NCI-H524 treated with DMSO at 0.1 percent for 48 hours (cell line): Measurements from ENCODE around the gene FBXO10.
"Not testable (repeated sequence)": the region's sequence is repeated elsewhere in the genome, so short reads cannot be mapped to it uniquely, and the experiment has no call there.

ENCODE experiments used
- DNase-seq: peaks from one replicate; lab custom pipeline; 2025; lab: John Stamatoyannopoulos, UW

FBXO10 gene

DNA sequence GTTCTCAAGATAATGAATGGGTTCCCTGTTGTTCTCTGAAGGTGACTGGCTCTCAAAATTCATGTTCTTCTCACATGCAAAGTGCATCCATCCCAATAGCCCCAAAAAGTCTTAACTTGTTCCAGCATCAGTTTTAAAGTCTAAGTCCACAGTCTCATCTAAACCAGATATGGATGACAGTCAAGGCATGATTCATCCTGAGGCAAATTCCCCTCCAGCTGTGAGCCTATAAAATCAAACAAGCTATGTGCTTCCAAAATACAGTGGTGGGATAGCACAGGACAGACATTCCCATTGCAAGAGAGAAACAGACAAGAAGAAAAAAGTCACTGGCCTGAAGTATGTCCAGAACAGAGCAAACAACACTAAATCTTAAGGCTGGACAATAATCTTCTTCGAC, 25.4 kb downstream of the FBXO10 start:
- no peak for DNase-seq

DNA sequence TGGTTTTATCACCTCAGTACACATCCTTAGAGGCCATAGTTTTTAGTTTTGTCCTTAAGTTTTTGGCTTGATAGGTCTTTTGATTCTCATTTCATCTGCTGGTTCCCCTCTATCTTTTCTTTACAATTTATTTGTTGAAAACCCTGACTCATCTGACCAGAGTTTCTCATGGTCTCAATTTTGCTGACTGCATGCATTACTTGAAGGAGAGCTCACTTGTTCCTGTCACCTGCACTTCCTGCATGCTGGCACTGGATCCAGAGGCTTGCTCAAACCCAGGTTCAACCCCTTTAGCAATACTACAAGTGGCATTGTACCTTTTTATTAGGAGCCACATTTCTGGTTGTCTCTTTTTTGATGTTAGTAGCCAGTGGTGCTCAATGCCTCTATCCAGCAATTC, 26.7 kb downstream of the FBXO10 start:
- no peak for DNase-seq

DNA sequence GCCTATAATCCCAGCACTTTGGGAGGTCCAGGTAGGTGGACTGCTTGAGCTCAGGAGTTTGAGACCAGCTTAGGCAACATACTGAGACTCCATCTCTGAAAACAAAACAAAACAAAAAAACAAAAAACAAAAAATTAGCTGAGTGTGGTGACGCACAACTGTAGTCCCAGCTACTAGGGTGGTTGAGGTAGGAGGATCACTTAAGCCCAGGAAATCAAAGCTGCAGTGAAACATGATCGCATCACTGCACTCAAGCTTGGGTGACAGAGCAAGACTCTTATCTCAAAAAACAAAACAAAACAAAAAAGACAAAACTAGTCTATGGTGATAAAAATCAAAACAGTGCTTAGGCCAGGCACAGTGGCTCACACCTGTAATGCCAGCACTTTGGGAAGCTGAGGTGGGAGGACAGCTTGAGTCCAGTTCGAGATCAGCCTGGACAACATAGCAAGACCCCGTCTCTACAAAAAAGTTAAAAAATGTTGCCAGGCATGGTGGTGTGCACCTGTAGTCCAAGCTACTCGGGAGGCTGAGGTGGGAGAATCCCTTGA, 28.8 kb downstream of the FBXO10 start:
- no peak for DNase-seq

DNA sequence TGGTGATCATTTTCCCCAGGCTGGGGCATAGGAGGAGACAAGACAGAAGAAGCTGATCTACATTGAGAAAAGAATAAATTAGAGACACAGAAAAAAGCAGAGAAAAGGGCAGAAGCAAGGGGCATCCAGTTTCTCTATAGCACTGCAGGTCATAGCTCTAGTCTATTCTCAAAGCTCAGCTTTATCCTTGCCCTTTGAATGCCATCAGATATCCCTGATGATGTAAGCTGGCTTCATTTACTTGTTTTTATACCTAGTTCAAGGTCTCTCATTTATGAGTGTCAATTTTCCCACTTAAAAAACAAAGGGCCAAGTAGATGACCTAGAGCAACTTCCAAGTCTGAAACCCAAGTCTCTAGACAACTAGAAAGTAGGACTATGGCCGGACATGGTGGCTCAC, 32.7 kb downstream of the FBXO10 start:
- DNase-seq, result no peak

DNA sequence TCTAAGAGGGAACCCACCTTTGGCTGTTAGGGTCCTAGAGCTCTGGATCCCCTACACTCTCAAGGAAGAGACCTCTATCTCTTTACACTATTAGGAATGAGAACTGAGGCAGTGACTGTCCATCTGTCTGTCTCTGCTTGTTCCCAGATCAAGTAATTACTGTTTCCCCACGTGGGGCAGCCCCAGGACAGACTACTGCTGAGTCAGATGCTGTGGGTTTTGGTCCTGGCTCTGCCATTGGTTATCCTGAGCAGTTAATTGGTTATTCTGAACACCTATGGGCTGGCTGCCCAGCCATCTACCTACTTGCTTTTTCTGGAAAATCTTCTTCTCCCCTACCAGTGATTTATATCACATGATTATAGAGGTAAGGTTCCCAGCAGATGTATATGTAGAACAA, 33.3 kb downstream of the FBXO10 start:
- no peak for DNase-seq

DNA sequence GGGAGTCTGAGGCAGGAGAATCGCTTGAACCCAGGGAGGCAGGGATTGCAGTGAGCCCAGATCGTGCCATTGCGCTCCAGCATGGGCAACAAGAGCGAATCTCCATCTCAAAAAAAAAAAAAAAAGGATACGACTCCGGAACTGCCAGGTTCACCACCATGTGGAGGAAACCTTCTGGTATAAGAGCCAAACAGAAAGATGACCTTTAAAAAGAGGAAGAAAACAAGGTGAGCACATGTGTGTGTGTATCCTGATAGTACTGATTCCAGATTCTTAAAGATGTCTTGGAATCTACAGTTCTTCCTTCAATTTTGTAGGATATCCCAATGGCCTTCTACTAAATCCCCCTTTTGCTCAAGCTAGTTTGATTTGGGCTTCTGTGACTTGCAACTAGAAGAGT, 33.7 kb downstream of the FBXO10 start:
- no peak for DNase-seq

DNA sequence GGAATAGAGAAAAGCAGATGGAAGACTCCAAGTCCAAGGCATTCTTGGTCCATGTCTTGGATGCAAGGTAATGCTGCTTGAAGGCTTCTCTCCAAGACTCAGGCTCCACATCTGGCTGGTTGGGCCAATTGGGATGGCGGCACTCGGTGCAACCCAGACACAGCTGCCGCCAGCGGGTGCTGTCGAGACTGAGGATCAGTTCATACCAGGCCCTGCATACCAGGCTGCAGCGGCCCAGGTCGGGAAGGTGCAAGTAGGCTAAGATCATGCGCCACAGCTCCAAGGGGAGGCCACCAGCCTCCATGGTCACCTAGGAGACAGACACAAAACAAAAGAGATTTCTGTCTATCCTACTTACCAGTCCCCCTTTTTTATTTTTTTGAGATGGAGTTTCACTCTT, 34.7 kb downstream of the FBXO10 start:
- DNase-seq, result no peak

DNA sequence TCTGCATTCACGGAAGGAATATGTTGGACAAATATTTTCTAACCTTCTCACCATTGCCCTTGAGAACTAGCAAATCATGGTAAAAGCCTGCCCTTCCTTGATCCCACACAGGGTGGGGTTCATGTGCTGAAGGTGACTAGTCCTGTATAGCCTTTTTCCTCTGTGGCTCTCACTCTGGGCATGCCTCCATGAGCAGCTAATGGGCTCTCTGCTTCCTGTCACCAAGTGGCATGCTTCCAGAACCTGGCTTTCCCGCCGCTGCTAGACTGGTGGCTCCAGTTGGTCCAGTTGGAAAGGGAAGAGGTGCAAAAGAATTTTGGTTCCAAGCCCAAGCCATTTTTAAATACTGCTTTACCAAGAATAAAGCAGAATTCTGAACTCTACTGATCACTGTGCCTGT, 35.5 kb downstream of the FBXO10 start:
- no peak for DNase-seq

DNA sequence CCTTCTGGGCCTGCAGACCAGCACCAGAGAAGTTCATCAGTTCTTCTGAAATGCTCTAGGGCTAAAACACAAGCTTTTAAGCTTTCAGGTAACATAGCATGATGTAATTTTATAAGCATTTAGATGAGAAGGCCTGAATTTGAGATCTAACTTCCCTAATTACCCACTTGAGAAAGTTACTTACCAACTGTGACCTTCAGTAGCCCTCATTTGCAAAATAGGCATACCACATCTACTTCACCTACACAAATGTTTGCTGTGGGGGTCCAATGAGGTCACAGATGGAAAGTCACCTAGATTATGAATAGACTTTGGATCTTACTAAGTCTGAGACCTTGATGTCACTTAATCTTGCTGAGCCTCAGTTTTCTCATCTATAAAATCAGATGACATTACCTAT, 36.5 kb downstream of the FBXO10 start:
- no peak for DNase-seq

DNA sequence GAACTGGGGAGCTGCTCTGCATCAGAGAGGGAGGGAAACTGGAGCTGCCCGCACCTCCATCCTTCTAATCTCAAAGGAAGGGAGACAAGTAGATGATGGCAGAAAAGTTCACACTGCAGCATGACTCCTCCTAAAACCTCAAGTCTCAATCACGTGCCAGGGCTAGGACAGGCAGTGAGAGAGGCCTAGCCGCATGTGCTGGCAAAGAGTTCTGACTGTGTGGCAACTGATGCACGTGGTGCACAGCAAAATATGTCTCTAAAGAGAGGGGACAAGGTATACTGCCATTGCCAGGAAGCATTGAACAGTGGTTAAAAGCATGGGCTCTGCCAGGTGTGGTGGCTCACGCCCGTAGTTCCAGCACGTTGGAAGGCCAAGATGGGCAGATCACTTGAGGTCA, 38.1 kb downstream of the FBXO10 start:
- DNase-seq, result no peak

DNA sequence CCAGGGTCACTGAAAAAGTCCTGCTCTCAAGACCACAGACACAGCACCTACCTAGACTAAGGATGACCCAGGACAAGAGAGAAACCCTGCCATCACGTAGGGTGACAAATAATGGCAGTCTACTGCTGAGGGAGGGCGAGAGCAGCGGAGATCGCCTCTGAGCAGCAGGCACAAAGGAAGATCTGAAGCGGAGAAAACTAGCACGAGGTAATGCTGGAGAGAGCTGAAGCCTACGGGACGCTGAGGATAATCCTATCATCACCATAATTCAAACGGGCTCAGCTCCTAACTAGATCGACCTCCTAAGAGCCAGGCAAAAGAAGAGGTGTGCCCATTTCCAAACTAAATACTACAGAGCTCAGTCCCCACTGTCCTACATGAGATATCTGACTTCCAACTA, 41.3 kb downstream of the FBXO10 start:
- DNase-seq, result no peak

DNA sequence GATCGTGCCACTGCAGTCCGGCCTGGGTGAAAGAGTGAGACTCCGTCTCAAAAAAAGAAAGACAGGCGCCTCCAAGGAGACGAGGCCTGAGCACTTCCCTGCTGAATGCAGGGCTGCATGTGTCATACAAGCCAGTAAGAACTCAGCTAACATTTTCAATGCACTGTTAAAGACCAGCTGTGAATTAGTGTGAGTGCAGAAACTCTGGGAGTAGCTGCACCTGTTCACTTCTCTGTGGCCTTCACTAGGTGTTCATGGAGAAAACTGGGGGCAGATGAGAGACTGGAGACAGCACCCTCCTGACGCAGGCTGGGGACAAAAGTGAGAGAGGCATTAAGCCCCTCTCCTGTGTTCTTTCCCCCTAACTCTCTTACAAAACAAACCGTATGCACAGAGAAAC, 41.8 kb downstream of the FBXO10 start:
- no peak for DNase-seq

DNA sequence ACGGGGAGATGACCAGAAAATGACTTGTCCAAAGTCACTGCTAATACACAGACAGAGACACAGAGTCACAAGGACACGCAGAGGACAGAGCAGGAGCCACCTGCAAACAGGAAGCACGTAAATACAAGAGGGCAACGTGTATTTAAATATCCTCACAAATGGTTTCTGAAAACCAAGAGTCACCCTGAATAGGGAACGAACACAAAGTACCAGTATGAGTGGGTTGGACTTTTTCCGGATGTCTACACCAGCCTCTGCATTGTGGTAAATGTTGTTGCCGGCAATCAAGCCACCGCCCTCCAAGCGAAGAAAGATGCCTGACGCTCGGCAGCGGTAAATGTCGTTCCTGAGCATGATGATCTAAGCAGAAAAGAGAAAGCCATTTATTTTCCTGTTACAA, 44.5 kb downstream of the FBXO10 start:
- DNase-seq, result no peak

DNA sequence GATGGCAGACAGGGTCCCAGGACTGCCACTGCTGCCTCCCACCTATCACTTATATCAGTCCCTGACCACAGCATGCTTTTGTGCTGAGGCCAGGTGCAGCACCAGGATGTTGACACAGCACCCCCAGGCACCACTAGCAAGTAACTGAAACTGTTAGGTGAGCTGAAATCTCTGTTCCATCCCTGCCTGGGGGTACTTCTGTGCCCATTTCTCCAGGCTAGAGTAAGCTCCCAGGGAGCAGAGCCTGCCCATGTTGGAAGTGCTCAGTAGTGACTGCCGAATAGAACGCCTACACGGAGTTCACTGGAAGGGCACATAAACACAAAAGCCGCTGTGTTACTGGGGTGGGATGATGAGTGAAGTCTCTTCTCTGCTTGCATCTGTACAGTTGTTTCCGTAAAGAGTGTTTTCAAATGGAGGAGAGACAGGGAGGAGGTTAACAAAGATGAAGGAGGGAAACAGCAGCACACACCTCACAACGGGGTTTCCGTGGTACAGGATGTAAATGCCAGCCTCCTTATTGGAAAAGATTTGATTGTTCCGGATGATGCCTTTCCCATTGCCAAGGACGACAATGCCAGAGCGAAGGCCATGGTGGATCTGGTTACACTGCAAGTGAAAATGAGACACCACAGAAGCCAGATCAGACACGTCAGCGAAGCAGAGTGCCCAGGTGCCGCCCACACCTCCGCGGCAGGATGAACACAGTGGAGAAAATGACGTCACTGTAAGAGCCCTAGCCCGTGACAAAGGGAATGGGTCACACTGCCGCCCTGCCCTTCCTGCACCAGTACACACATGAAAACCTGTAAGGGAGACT, 47.3 kb downstream of the FBXO10 start:
- DNase-seq, result no peak

DNA sequence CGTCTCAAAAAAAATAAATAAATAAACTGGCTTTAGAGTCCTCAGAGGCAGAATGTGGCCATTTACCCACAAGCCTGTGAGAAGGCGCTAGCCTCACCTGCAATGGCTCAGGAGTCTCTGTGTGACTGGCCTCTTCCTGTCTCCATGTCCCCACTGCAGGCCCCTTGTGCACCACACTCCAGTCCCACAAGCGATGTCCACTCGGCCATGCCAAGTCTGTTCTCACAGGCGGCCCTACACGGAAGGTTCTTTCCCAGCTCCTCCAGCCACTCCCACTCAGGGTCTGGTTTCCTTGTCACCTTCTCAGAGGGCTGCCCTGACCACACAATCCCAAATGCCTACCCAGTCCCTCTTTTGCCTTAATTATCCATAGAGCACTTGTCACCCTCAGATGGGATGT, 52.3 kb downstream of the FBXO10 start:
- DNase-seq, result no peak

DNA sequence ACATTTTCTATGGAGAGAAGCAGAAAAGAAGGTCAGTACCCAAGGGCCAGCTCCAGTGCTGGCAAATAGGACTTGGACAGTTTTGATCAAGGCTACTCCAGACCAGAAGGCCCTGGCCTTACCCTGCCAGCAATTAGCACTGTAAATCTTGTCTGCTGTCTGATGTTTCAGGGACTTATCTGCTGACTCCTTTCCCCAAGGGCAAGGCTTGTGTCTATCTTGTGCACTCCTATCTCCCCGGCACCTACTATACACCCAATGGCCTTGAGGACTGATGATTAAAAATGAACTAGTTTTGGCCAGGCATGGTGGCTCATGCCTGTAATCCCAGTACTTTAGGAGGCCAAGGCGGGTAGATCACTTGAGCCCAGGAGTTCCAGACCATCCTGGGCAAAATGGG, 53.2 kb downstream of the FBXO10 start:
- DNase-seq, result no peak

DNA sequence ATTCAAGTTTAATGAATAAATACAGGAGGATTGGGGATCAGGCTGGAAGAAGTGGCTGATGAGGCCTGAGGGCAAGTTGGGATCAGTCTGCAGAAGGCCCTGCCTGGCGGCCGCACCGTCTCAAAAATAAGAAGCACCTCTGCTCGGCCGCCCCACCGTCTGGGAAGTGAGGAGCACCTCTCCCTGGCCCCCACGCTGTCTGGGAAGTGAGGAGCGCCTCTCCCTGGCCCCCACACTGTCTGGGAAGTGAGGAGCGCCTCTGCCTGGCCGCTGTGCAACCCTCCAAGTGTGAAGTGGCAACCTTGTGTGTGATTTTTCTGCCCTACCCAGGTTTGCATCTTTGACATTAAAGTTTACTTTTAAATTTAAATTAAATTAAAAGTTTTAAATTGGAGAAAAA, 55.1 kb downstream of the FBXO10 start:
- DNase-seq, result no peak

DNA sequence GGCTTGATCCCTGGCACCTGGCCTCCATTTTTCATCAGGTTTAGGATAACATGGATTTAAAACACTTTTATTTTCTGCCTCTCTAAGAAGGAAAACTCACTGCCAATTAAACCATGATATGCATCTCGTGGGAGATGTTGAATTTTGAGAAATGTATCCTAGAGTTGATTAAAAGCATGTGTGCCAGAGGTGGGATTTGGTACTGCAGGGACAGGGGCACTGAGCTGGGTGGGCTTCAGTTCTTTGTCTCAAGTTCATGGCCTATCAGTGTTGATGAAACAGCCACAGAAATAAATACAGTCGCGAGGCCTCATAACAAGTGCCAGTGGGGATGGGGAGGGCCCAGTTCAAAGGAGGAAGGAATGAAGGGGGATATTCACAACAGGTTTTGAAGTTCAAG, 55.5 kb downstream of the FBXO10 start:
- no peak for DNase-seq

DNA sequence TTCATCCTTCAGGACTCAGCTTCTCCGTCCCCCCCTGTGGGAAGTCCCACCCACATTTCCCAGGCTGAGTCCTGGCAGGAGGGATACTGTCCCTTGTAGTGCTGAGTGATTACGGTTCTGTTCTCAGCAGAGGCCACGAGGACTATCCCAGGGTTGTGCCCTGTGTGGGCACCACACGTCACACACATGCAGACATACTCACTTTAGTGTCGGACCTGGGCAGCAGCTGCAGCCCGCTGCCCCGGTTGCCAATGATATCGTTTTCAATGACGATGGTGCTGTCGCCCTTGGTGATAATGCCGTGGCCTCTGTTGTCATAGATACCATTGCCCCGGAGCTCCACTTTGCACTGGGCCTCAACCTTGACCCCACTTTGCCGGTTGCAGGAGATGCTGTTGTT, 58.3 kb downstream of the FBXO10 start:
- no peak for DNase-seq

DNA sequence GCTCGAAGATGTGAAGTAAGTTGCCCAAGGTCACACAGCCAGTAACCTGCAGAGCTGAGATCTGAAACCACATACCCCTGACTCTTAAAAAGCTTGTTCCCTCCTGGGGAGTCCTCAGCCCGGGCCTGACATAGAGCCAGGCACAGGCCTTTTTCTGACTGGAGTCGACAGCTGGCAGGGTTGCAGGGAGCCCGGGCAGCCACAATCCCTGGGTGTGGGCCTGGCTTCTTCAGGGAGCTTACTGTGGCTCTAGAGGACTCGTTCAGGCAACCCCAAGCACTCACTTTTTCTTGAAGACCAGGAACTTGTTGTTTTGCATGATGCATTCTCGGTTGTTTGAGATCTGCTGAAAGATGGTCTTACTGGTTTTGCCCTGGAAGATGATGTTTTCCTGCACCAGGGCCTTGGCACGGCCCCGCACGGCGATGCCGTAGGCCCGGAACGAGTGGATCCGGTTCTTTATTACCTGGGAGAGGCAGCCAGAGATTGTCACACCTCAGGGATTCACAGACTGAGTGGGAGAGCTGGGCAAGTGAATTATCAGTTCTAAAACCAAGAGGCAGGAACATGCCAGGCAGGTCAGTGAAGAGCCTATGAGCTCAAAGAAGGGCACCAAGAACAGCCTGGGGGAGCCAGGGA, 60.4 kb downstream of the FBXO10 start:
- DNase-seq, result no peak

DNA sequence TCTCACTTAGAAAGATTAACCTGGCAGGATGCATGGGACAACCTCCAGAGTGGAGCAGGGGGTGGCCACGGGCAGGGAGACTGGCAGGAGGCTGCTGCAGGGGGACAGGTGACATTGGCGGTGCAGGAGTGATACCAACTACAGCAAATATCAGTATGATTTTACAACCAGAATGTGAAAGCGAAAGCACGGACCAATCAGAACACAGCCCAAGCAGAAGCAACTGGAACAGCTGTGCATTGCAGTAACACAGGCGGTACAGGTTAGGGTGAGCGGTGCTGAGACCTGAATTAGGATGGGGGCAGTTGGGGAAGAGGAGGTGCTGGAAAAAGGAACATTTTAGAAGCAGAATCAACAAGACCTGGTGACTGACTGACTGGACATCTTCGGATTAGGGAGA, 61.2 kb downstream of the FBXO10 start:
- no peak for DNase-seq

DNA sequence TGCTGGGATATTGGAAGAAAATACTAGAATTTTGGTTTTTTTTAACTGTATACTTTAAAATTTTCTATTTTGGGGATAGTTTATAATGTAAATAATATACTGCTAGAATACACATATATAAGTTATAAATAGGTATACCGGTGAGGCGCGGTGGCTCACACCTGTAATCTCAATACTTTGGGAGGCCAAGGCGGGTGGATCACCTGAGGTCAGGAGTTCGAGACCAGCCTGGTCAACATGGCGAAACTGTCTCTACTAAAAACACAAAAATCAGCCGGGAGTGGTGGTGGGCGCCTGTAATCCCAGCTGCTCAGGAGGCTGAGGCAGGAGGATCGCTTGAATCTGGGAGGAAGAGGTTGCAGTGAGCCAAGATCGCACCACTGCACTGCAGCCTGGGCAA, 61.8 kb downstream of the FBXO10 start:
- not testable (repeated sequence) for DNase-seq

DNA sequence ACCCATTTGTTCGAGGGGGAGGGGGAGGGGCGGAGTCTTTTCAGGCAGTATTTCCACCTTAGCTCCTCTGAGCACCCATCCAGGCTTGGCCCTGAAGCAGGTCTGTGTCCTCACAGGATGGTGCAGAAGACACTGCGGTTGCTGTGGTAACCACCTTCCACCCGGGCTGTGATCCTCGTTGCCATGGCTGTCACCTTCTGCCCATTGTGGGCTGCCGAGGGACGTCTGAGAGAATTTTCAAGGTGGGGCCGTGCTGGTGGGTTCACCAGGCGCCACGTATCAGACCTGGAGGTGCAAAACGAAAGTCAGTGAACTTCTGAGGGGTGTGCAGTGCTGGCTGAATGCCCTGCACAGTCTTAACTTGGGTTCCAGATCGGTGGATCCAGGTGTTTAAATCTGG, 63.7 kb downstream of the FBXO10 start:
- no peak for DNase-seq
